GM12873 (cell line): Measurements from ENCODE around the gene ITPR2.

ENCODE experiments used
- CTCF ChIP-seq: IDR thresholded peaks from 2 replicates; pipeline ENCODE4 v1.5.1; 2012; ENCODE audit warnings: low read depth, mild to moderate bottlenecking, moderate library complexity, low read length, control low read depth; ENCODE audit not compliant: insufficient read depth; ENCODE audit errors: missing control alignments

ITPR2 gene

GRCh38 chr12:26832822-26833742 lies at the start of gene ITPR2:
ITPR2 (minus strand) TSS chr12:26833194; CDS start chr12:26832781, 413 bp downstream.
- TF ChIP-seq CTCF, result peak; percentile 36

GRCh38 chr12:26880625-26881024 lies 47.6 kb upstream of the ITPR2 start:
- TF ChIP-seq CTCF, result no peak

GRCh38 chr12:26878661-26879119 lies 45.7 kb upstream of the ITPR2 start:
- TF ChIP-seq CTCF, result no peak

- no peak for TF ChIP-seq CTCF
Measured at GRCh38 chr12:26874501-26875296, 41.7 kb upstream of the ITPR2 start.

- TF ChIP-seq CTCF, result no peak
Measured at GRCh38 chr12:26872625-26873024, 39.6 kb upstream of the ITPR2 start.

- no peak for TF ChIP-seq CTCF
Measured at GRCh38 chr12:26871985-26872384, 39.0 kb upstream of the ITPR2 start.
